Stimulated activated CD4-positive, alpha-beta T cell treated with anti-CD3 and anti-CD28 coated beads, Interleukin-2, amount 100 ng/mL, for 4 hours (primary cell): ENCODE data around the gene KCTD7.
"Not testable (repeated sequence)": the region's sequence is repeated elsewhere in the genome, so short reads cannot be mapped to it uniquely, and the experiment has no call there.

Source experiments
- DNase-seq: peaks from one replicate; pipeline ENCODE4 v3.0.0-alpha.2; 2020; ENCODE audit warnings: low read depth

Gene KCTD7

DNA sequence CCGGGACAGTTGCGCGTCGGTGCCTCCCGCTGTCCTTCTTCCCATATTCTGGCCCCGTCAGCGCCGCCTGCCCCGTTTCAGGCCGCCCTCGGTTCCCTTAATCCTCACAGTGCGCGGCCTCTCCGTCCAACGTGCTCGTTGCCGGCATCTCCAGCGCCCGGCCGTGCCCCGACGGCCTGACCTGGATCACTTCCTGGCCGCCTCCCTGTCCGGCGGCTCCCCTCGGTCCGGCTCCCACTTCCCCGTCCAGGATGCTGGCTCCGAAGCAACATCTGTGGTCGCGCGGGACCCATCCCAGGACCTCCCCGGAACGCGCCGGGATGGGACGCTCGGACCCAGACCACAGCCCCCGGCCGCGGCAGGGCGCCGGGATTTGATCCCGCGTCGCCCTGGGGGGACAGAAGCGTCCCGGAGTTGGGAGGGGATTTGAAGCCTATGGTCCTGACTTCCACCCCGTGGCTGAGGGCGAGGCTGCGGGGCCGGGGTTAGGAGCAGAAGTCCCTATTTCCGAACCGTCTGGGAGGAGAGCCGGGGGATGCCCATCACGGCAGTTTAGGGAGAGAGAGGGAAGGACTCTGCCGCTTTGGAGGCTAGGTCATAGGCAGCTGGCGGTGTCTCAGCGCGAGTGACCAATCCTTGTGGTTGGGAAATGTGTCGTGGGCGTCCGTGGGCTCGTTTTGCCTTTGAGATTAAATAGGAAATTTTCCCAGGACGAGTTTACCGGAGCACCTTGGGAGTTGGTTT is 53.8 kb downstream of the KCTD7 start:
- DNase-seq, result no peak

- DNase-seq, result not testable (repeated sequence)
Observed at GRCh38 chr7:66683094-66683769, 54.6 kb downstream of the KCTD7 start.

- no peak for DNase-seq
Observed at GRCh38 chr7:66683770-66684123, 55.1 kb downstream of the KCTD7 start.

DNA sequence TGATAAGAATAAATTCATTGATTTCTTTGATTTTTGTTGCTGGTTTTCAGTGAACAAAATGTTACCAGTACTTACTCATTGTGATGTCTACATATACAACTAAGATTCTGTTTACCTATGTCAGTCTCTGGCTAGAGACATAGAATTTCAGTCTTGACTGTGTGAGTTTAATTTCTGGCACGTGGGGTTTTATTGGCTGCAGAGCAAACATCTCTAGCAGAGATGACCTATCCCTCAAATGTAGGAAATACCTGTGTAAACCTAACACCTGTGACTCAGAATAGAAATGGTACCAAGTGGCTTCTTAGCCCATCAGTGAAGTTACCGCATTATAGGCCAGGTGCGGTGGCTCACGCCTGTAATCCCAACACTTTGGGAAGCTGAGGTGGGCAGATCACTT is 57.0 kb downstream of the KCTD7 start:
- not testable (repeated sequence) for DNase-seq

GRCh38 chr7:66687186-66687585 is 58.5 kb downstream of the KCTD7 start:
- no peak for DNase-seq

DNA sequence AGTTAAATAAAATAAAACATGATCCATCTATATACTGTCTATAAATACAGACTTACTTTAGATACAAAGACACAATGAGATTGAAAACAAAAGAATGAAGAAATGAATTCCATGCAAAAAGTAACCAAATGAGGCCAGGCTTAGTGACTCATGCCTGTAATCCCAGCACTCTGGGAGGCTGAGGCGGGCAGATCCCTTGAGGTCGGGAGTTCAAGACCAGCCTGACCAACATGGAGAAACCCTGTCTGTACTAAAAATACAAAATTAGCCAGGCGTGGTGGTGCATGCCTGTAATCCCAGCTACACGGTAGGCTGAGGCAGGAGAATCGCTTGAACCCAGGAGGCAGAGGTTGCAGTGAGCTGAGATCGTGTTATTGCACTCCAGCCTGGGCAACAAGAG is 59.0 kb downstream of the KCTD7 start:
- DNase-seq, result not testable (repeated sequence)

DNA sequence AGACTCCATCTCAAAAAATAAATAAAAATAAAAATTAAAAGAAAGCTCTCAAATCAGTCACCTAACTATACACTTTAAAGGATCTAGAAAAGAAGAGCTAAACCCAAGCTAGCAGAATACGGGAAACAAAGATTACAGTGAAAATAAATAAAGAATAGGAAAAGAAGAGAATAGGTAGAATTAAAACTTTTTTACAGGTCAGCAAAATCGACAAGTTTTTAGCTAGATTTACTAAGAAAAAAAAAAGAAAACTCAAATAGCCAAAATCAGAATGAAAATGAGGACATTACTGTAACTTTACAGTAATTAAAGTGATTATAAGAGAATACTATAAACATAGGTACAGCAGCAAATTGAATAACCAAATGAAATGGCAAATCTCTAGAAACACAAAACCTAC is 60.4 kb downstream of the KCTD7 start:
- no peak for DNase-seq

DNA sequence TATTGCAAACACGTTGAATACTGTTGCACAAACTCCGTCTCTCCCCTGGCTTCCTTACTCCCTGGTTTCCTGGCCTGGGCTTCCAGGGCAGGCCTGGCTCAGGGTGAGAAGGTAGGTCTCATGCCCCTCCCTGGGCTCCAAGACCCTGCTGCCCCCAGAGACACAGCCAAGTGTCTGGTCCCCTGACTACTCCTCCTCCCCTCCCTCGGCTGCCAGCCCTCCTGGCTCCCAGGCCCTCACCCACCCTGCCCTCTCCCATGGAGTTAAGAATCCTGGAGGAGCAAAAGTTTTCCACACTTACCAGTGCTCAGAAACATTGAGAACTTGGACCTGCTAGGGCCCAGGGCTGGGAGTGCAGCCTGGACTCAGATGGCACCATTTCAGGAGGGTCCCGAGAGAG is 64.7 kb downstream of the KCTD7 start:
- DNase-seq, result no peak
